Skeletal muscle satellite cell (primary cell): Measurements from ENCODE around the gene DAZL.

ENCODE experiments used
- H3K27me3 ChIP-seq: 2 replicates; pipeline ENCODE4 v1.7.0; 2013; ENCODE audit warnings: low read length; ENCODE audit not compliant: control insufficient read depth, insufficient read depth
- H3K36me3 ChIP-seq: 2 replicates; pipeline ENCODE4 v1.7.0; 2013; ENCODE audit warnings: mild to moderate bottlenecking, control low read depth, low read length; ENCODE audit not compliant: insufficient read depth
- H3K4me1 ChIP-seq: 2 replicates; pipeline ENCODE4 v1.7.0; 2013; ENCODE audit warnings: low read length; ENCODE audit not compliant: control insufficient read depth, insufficient read depth
- H3K4me2 ChIP-seq: 2 replicates; pipeline ENCODE4 v1.7.0; 2013; ENCODE audit warnings: mild to moderate bottlenecking, low read length
- H3K4me3 ChIP-seq: 2 replicates; pipeline ENCODE4 v1.7.0; 2013; ENCODE audit warnings: low read length
- H3K9ac ChIP-seq: 2 replicates; pipeline ENCODE4 v1.7.0; 2013; ENCODE audit warnings: mild to moderate bottlenecking, low read depth, low read length, moderate library complexity
- H3K9me3 ChIP-seq: replicated peaks from 2 replicates; pipeline ENCODE4 v1.7.0; 2013; ENCODE audit warnings: mild to moderate bottlenecking, control low read depth, low read length

DAZL gene

DNA sequence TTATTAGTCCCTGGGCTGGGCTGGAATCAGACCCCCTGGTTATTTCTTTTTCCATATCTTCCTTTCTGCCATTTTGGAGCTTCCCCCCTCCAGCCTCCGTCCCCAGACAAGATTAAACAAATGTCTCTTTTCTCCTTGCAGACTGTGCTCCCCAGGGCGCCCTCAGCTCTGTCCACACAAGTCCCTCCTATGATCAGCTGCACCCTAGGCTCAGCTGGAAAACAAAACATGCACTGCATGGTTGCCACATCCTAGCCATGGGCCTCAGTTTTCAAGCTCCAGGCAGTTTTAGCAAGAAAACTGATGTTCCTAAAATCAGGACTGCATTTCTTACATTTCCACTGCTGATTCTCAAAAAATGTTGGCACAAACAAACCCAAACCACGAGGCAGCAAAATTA lies 68.2 kb downstream of the DAZL start:
- no peaks in the 10 kb centered on the region for H3K9me3 ChIP-seq
- H3K27me3 ChIP-seq: peaks cover 63% of the 10 kb centered on the region
- no peaks in the 10 kb centered on the region for H3K4me1 ChIP-seq
- no peak overlapping the region for H3K9ac ChIP-seq
- H3K4me2 ChIP-seq: no peak overlapping the region
- H3K4me3 ChIP-seq: no peak overlapping the region
- no peaks in the 10 kb centered on the region for H3K36me3 ChIP-seq
